Thyroid gland (tissue), 4 donors: Measurements from ENCODE around the gene TLE4. TPM values are rescaled to one million over a fixed set of nuclear protein-coding genes. Genes with fewer than 3 reads are reported as not detected.

Experiments
- DNase-seq, 2 donors: peaks; one replicate each; pipeline ENCODE4 v3.0.0-alpha.2; 2019
- H3K27ac ChIP-seq, 3 donors: fragments of 200-600 bp; sonication (generic); 1 replicate in 2 of 3; 2 replicates in 1 of 3; pipeline ENCODE4 v1.5.1; 2016 to 2019; ENCODE audit warnings: mild to moderate bottlenecking in 1 of 3, moderate library complexity in 1 of 3
- H3K27me3 ChIP-seq: fragments of 200-600 bp; sonication (generic); one replicate; pipeline ENCODE4 v1.5.1; 2019
- H3K36me3 ChIP-seq, 2 donors: fragments of 200-600 bp; sonication (generic); one replicate each; pipeline ENCODE4 v1.5.1; 2016 to 2019
- H3K4me1 ChIP-seq, 2 donors: fragments of 200-600 bp; sonication (generic); one replicate each; pipeline ENCODE4 v1.5.1; 2017 to 2019
- H3K4me3 ChIP-seq, 3 donors: fragments of 200-600 bp; sonication (generic); replicated peaks in 1 of 3; 1 replicate in 2 of 3; 2 replicates in 1 of 3; pipeline ENCODE4 v1.5.1; 2016; ENCODE audit warnings: mild to moderate bottlenecking in 1 of 3
- H3K9me3 ChIP-seq: fragments of 200-600 bp; sonication (generic); one replicate; pipeline ENCODE4 v1.5.1; 2017
- CTCF ChIP-seq, 6 experiments: fragments of 200-600 bp in 3 of 6; fragments of 450-650 bp in 3 of 6; sonication (generic) in 3 of 6; IDR thresholded peaks; one replicate each; pipeline ENCODE4 v1.5.1; 2016 to 2019; ENCODE audit warnings: antibody characterized with exemption in 6 of 6, mild to moderate bottlenecking in 2 of 6, inconsistent platforms in 1 of 6, moderate library complexity in 1 of 6
- POLR2A ChIP-seq, 2 donors: fragments of 450-650 bp; IDR thresholded peaks; one replicate each; pipeline ENCODE4 v1.6.1; 2017; ENCODE audit warnings: antibody characterized with exemption in 2 of 2, mild to moderate bottlenecking in 2 of 2, moderate library complexity in 1 of 2
- WGBS, 2 donors: methylation state at CpG; one replicate each; pipeline ENCODE4 v1.1.5; 2017; 5-methylcytosine and 5-hydroxymethylcytosine counted together
- intact Hi-C: fragments of 100-400 bp; cut with DNase I; formaldehyde crosslinking; loops from one replicate; pipeline ENCODE4 v1.15.1; 2023
- total RNA-seq, 4 donors: library from RNA; depleted of rRNA; stranded (reverse); fragments of >200 nt; gene quantifications; one replicate each; pipeline ENCODE4 v1.2.3, GENCODE V29; 2016

Gene TLE4
- total RNA-seq, 4 donors from 2014 or later, result 40.3 to 64.2 (median 52.8) TPM

GRCh38 chr9:79667120-79667519 lies 95.4 kb downstream of the TLE4 start:
- H3K27me3 ChIP-seq, result no peaks in the 10 kb centered on the region
- no peak for TF ChIP-seq CTCF (IDR thresholded peaks at IDR 0.05)
- no peak for TF ChIP-seq POLR2A (IDR thresholded peaks at IDR 0.05)
- intact Hi-C loops, result no loop called here

GRCh38 chr9:79667817-79668436 lies 96.2 kb downstream of the TLE4 start:
- H3K4me1 ChIP-seq, result peaks cover 10 to 20% of the 10 kb centered on the region in 2 donors
- DNase-seq, result peak; percentile 70 to 79
- intact Hi-C loops, result no loop called here
- peak overlapping the region; percentile 23 to 55 (median 26) for H3K27ac ChIP-seq
- H3K4me3 ChIP-seq, result no peak overlapping the region
- no peaks in the 10 kb centered on the region for H3K27me3 ChIP-seq
- H3K9me3 ChIP-seq, result no peaks in the 10 kb centered on the region
- H3K36me3 ChIP-seq, result no peaks in the 10 kb centered on the region
- 41 to 43% methylated on average over 9 of the region's 9 CpGs for whole genome bisulfite sequencing, 2 donors
- TF ChIP-seq POLR2A (IDR thresholded peaks at IDR 0.05) (no peak), CTCF (IDR thresholded peaks at IDR 0.05) (peak in 1 of 6 experiments; percentile 26)

More at GRCh38 chr9:79667120-79667519, 95.4 kb downstream of the TLE4 start:
- no peak overlapping the region for H3K4me3 ChIP-seq
- H3K27ac ChIP-seq, result no peak overlapping the region
- no peak for DNase-seq
- peaks cover 10 to 20% of the 10 kb centered on the region in 2 donors for H3K4me1 ChIP-seq
- H3K9me3 ChIP-seq, result no peaks in the 10 kb centered on the region
- 86 to 95% methylated on average over 3 of the region's 3 CpGs for WGBS, 2 donors
- H3K36me3 ChIP-seq, result no peaks in the 10 kb centered on the region

- intact Hi-C loops, result no loop called here
- 92 to 93% methylated on average over 4 of the region's 4 CpGs for WGBS, 2 donors
Measured at GRCh38 chr9:79668956-79669355, 97.2 kb downstream of the TLE4 start.

GRCh38 chr9:79670269-79670961 lies 98.7 kb downstream of the TLE4 start:
- Histone ChIP-seq H3K4me3 (no peak overlapping the region), H3K4me1 (peaks cover 10 to 20% of the 10 kb centered on the region in 2 donors), H3K27ac (no peak overlapping the region), H3K9me3 (no peaks in the 10 kb centered on the region), H3K36me3 (no peaks in the 10 kb centered on the region), H3K27me3 (no peaks in the 10 kb centered on the region)
- no peak for DNase-seq
- intact Hi-C loops, result no loop called here
- TF ChIP-seq POLR2A (IDR thresholded peaks at IDR 0.05), result no peak
- no peak for TF ChIP-seq CTCF (IDR thresholded peaks at IDR 0.05)
- 93 to 95% methylated on average over 3 of the region's 3 CpGs for WGBS, 2 donors

More at GRCh38 chr9:79668956-79669355, 97.2 kb downstream of the TLE4 start:
- no peak overlapping the region for H3K27ac ChIP-seq
- no peaks in the 10 kb centered on the region for H3K36me3 ChIP-seq
- no peak overlapping the region for H3K4me3 ChIP-seq
- no peak for DNase-seq
- TF ChIP-seq POLR2A (IDR thresholded peaks at IDR 0.05) (no peak), CTCF (IDR thresholded peaks at IDR 0.05) (no peak)
- no peaks in the 10 kb centered on the region for H3K9me3 ChIP-seq
- H3K27me3 ChIP-seq, result no peaks in the 10 kb centered on the region
- H3K4me1 ChIP-seq, result peaks cover 10 to 20% of the 10 kb centered on the region in 2 donors

- H3K27ac ChIP-seq, result no peak overlapping the region
- TF ChIP-seq CTCF (IDR thresholded peaks at IDR 0.05) (no peak), POLR2A (IDR thresholded peaks at IDR 0.05) (no peak)
- 88 to 94% methylated on average over 2 of the region's 2 CpGs for WGBS, 2 donors
- H3K36me3 ChIP-seq, result no peaks in the 10 kb centered on the region
- no peaks in the 10 kb centered on the region for H3K9me3 ChIP-seq
- H3K4me1 ChIP-seq, result peaks cover 10 to 20% of the 10 kb centered on the region in 2 donors
- intact Hi-C loops, result no loop called here
- no peak overlapping the region for H3K4me3 ChIP-seq
- no peaks in the 10 kb centered on the region for H3K27me3 ChIP-seq
- DNase-seq, result no peak
Measured at GRCh38 chr9:79671558-79671957, 99.8 kb downstream of the TLE4 start.
